HG03066 (cell line): ENCODE results near the gene SH3BGR.
"Not testable (repeated sequence)": the region's sequence is repeated elsewhere in the genome, so short reads cannot be mapped to it uniquely, and the experiment has no call there.

Source experiments
- ATAC-seq: cut with Tn5 transposase; IDR thresholded peaks from one replicate; pipeline ENCODE4 v1.9.1; 2021; ENCODE audit warnings: low read depth; ENCODE audit not compliant: unreplicated experiment

The SH3BGR gene

DNA sequence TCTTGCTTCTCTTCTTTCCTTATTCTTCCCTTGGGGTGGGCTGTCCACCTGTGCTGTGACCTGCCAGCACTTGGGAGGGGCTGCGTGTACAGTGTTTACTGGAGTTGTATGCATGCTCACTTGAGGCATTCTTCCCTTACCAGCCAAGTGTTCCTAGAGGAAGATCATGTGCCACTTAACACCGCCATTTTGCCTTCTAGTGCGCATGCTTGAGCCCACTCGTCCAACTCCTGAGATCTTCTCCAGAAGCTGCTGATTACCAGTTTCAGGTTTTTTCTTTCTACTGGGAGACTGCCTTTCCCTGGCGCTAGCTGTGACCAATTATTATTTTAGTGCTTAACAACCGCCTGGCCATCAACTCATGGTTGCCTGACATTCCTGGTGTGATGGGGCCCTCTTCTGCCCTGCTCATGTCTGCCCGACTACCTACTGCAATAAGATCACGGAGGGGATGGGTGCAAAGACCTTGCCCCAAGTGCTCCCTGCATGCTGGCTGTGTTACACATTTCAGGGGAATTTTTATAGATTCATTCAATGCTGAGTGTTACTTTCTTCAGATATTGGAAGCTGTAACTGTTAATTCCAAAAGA is 86.8 kb downstream of the SH3BGR start:
- ATAC-seq, result no peak

DNA sequence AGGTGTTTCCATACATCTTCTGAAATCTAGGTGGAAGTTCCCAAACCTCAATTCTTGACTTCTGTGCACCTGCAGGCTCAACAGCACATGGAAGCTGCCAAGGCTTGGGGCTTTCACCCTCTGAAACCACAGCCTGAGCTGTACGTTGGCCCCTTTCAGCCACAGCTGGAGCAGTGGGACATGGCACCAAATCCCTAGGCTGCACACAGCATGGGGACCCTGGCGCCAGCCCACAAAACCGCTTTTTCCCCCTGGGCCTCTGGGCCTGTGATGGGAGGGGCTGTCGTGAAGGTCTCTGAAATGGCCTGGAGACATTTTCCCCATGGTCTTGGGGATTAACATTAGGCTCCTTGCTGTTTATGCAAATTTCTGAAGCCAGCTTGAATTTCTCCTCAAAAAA is 88.6 kb downstream of the SH3BGR start:
- not testable (repeated sequence) for ATAC-seq

DNA sequence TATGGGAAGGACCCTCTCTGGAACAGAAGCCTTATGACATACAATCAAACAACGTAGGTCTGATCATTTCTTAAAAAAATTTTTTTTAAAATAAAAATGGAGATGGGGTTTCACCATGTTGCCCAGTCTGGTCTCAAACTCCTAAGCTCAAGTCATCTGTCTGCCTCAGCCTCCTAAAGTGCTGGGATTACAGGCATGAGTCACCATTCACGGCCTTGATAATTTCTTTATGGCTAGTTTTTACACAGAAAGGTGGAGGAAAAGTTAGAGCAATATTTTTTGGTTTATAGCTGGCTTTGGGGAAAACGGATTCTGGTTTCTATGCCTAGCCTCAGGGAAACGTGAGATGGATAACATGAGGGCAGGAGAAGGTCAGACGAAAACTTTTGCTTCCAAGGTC is 91.0 kb downstream of the SH3BGR start:
- ATAC-seq, result no peak

DNA sequence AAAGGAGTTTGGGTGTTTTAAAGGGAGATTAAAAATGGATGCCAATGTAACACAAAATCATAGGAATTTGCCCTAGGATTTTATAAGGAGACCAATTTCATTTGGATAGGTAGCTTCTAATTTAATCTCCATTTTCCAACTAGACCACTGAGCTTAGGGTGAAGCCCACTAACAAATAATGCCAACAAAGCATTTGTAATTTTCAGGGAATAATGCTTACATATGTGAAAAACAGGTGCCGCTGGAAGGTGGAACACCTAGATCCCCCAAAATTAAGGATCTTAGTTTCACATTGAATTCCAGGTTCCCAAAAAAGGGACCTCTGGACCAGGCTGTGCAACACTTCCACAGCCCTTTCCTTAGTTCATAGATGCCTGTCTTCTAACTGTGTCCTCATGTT is 94.8 kb downstream of the SH3BGR start:
- no peak for ATAC-seq

DNA sequence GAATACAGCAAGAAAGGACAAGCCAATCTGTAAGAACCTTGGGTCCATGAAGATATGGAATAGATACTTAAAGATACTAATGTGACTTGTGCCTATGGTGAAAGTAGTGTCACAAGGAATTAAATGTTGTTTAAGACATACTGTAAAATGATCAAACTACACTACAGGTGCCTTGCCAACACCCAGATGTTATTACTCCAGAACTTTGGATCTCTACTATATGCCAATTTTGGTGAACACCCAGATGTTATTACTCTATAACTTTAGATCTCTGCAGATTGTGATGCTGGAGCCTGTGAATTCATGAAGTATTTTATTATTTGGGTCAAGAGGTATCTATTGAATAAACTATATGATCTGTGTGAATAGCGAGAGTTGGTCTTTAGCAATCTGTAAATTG is 101.1 kb downstream of the SH3BGR start:
- ATAC-seq, result no peak

DNA sequence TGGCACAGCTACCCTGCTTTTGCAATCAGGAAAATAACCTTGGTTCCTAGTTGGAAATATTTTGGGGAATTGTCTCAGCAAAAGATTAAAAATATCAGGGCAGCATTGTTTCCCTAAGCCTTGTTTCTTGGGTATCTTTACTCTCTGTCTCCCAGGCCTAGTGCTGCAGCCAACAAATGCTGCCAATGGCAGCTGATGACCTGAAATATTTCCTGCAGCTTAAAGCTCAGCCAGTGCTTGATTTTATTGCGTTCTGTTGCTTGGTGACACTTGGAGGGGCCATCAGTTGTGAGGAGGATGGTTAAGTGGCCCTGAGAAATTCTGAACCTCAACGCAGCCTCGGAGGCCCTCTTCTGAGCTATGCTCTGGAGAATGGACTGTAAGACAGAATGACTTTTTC is 101.6 kb downstream of the SH3BGR start:
- ATAC-seq, result no peak

DNA sequence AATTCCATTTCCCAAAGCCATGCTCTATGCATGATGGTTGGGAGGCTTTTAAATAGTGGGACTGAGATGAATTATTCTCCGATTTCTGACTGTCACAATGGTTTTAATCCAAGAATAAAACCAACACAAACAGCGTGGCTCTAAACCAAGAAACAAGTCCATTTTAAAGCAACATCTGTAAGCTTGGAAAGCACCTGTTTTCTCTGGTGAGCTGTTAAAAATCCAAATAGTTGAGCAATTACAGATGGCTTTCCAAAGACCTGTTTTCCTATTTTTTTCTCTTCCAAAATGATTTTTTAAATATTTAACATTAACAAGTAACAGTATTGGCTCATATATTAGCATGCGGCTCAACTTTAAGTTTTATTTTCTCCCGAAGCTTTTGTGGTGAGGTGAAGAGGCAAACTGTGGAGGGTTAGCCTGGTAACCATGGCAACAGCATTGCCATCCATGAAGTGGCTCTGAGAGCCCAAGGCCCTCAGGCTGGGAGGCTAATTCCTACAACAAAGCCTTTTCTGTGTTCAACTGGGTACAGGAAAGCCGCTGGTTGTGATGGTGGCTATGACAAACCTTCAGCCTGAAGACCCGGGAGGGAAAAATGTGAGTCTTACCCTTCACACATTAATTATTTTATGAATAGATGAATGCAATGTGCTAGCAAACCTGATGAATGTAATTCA is 104.3 kb downstream of the SH3BGR start:
- no peak for ATAC-seq

DNA sequence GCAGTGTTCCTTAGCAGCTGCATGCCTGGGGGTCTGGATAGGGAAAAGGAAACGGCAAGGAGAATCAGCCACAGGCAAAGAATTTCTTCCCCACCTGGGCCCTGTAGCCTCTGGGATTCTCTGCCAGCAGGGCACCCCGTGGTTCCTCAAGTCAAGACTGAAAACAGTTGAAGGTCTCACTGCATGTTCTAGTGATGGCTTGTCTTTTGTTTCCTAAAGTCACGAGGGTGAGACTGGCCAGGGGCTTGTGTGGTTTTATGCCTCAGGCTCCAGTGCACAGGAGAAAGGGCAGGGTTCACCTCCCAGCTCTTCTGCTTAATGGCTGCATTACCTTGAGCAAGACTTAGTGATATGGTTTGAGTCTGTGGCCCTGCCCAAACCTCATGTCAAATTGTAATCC is 107.7 kb downstream of the SH3BGR start:
- ATAC-seq, result no peak

DNA sequence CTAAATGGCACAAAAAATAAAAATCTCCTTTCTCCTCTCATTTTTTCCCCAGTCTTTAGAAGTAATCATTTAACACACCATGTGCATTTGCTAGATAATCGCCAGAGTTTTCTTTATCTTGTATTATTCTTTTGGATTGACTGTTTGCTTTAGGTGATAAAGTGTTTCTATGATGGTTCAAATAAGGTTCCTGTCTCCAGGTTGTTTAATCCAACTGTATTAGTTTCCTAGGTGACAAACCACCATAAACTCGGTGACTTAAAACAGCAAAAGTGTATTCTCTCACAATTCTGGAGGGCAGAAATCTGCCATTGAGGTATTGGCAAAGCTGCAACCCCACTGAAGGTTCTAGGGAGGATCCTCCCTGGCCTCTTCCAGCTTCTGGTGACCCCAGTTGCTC is 109.4 kb downstream of the SH3BGR start:
- no peak for ATAC-seq

DNA sequence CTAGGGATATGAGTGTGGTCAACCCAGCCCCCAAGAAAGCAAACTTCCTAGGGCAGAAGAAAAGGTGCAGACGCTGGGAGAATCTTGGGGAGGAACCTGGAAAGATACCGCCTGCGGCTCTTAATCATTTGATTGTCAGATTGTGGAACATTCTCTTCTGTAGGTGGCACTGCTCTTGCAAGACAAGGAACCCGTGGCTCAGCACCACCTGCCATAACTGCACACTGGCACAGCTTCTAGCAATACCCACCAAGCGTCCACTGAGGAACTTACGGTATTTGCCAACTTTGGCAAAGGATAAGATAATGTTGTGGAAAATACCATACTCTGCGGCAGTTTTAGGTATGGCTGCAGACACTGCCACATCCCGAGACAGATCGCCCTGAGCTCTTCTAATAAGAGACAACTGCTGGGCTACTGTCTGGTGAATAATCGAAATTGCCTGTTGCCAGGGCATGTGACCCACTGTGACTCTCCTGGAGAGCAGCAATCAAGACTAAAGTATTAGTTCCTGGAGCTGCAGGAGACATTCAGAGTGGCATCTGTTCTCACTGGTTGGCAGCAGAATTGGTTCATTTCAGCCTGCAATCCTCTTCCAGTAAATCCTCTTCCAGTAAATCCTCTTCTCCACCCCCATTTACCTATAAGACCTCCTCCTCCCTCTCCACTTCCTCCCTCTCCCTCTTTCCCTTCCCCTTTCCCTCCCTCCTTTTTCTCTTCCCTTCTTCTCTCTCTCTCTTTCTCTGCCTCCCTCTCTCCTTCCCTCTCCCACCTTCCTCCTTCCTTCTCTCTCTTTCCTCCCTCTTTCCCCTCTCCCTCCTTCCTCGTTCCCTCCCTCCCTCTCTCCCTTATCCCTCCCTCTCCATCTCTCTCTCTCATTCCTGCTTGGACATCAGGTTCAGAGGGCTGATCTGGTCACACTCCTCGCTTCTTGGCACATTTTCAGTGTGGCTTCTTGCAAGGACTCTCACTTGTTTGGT is 111.3 kb downstream of the SH3BGR start:
- ATAC-seq, result no peak

DNA sequence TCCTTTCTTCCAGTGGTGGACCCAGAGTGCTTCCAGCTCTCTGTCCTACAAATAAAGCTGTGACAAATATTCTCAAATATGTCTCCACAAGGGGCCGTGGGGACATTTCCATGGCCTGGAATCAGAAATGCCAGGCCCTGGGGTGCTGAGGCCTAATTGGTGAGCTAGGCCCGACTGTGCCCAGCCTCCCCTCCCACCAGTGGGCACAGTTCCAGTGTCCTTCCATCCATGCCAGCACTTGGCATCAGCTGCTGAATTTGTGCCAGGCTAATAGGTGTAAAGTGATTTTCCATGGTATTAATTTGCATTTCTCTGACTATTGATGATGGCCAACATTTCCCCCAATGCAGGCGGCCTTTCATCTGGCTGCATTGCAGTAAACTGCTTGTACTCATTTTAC is 112.4 kb downstream of the SH3BGR start:
- ATAC-seq, result no peak
